ENCODE results near the gene RNPEP.

The RNPEP gene

DNA sequence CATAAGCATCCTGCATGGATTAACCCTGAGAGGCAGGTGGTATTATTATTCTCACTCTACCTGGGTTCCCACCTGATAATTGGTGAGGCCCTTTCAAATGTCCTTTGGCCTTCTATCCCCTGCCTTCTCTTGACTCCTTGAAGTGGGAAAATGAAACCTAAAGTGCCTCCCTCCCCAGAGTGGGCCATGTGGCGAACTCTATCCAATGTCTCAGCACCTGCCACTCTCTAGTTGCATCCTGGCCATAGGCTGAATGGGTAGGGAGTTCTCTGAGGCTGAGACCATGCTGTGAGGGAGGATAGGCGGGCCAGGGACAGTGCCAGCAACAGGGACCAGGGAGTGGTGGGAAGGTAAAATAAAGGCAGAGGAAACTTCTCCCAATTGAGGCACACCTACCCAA, 63.3 kb downstream of the RNPEP start:
- H2BK12ac ChIP-seq (ENCODE audit: low read length): no peak overlapping the region
- H3K4me1 ChIP-seq (ENCODE audit: control insufficient read depth in 1 of 2, insufficient read depth in 2 of 2, low read length in 2 of 2): peaks cover 7 to 14% of the 10 kb centered on the region in 2 experiments
- no peaks in the 10 kb centered on the region for H3K79me1 ChIP-seq (ENCODE audit: low read length)
- no peak overlapping the region for H2BK120ac ChIP-seq (ENCODE audit: insufficient read depth, low read length, poor library complexity)
- no peak overlapping the region for H4K12ac ChIP-seq (ENCODE audit: low read depth, low read length)
- H2AK5ac ChIP-seq (ENCODE audit: low read length): no peak overlapping the region
- no peaks in the 10 kb centered on the region for H3K27me3 ChIP-seq (ENCODE audit: insufficient read depth, low read length)
- H3K4ac ChIP-seq (ENCODE audit: low read depth, low read length): no peak overlapping the region
- H4K8ac ChIP-seq (ENCODE audit: low read depth, low read length): no peak overlapping the region
- DNase-seq: no peak
- H3K79me2 ChIP-seq (ENCODE audit: control insufficient read depth, insufficient read depth, low read length, poor library complexity): no peaks in the 10 kb centered on the region
- no CpG with 5 or more reads among the region's 2 CpGs for WGBS (ENCODE audit: extremely low coverage, insufficient coverage, insufficient read length)
- H3K9ac ChIP-seq (ENCODE audit: low read length): no peak overlapping the region
- H2AFZ ChIP-seq (ENCODE audit: insufficient read depth, low read length, poor library complexity): no peak overlapping the region
- no peak overlapping the region for H3K4me2 ChIP-seq (ENCODE audit: low read length)
- H2BK5ac ChIP-seq (ENCODE audit: low read depth, low read length, poor library complexity): no peak overlapping the region
- no peak overlapping the region for H3K14ac ChIP-seq (ENCODE audit: low read length)
- no peaks in the 10 kb centered on the region for H3K9me3 ChIP-seq (ENCODE audit: insufficient read depth, low read depth, low read length)
- H3K4me3 ChIP-seq (ENCODE audit: low read depth, low read length): no peak overlapping the region
- no peak overlapping the region for H3K23ac ChIP-seq (ENCODE audit: low read length)
- H3K18ac ChIP-seq (ENCODE audit: low read length): no peak overlapping the region
- no peak overlapping the region for H3K27ac ChIP-seq (ENCODE audit: low read depth, low read length)
- H3K36me3 ChIP-seq (ENCODE audit: control insufficient read depth in 1 of 2, insufficient read depth in 2 of 2, low read length in 2 of 2): no peaks in the 10 kb centered on the region
- no peak overlapping the region for H4K91ac ChIP-seq (ENCODE audit: low read depth, low read length)

DNA sequence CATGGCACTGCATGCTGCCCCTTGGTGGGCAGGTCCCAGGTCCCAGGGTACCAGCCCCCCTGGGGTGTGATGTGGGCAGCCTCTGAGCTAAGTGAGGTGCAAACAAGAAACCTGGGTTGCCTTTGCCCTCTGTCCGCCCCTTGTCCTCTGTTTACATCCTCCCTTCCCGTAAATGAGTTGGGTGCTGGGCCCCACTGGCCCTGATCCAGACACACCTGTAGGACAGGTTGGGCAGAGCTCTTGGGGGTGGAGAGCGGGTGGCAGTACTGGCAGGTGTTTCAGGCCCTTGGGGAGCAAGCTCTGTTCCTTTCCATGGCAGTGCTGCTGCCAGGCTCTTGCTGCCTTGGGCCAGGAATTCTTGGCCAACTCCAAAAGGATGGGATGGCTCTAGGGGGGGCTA, 63.8 kb downstream of the RNPEP start:
- H3K18ac ChIP-seq (ENCODE audit: low read length): no peak overlapping the region
- peak overlapping the region; percentile 23 for H4K8ac ChIP-seq (ENCODE audit: low read depth, low read length)
- no peaks in the 10 kb centered on the region for H3K36me3 ChIP-seq (ENCODE audit: control insufficient read depth in 1 of 2, insufficient read depth in 2 of 2, low read length in 2 of 2)
- no peaks in the 10 kb centered on the region for H3K79me2 ChIP-seq (ENCODE audit: control insufficient read depth, insufficient read depth, low read length, poor library complexity)
- H3K4me2 ChIP-seq (ENCODE audit: low read length): no peak overlapping the region
- H3K4me1 ChIP-seq (ENCODE audit: control insufficient read depth in 1 of 2, insufficient read depth in 2 of 2, low read length in 2 of 2): peaks cover 7 to 14% of the 10 kb centered on the region in 2 experiments
- no peak overlapping the region for H2BK12ac ChIP-seq (ENCODE audit: low read length)
- H3K4me3 ChIP-seq (ENCODE audit: low read depth, low read length): no peak overlapping the region
- no peak overlapping the region for H3K27ac ChIP-seq (ENCODE audit: low read depth, low read length)
- H4K91ac ChIP-seq (ENCODE audit: low read depth, low read length): no peak overlapping the region
- no peak overlapping the region for H2AFZ ChIP-seq (ENCODE audit: insufficient read depth, low read length, poor library complexity)
- H3K27me3 ChIP-seq (ENCODE audit: insufficient read depth, low read length): no peaks in the 10 kb centered on the region
- no peak overlapping the region for H2BK5ac ChIP-seq (ENCODE audit: low read depth, low read length, poor library complexity)
- no peaks in the 10 kb centered on the region for H3K79me1 ChIP-seq (ENCODE audit: low read length)
- peak in 1 of 2 donors; percentile 43 for DNase-seq
- peak overlapping the region; percentile 9 for H2BK120ac ChIP-seq (ENCODE audit: insufficient read depth, low read length, poor library complexity)
- WGBS (ENCODE audit: extremely low coverage, insufficient coverage, insufficient read length): no CpG with 5 or more reads among the region's 3 CpGs
- no peaks in the 10 kb centered on the region for H3K9me3 ChIP-seq (ENCODE audit: insufficient read depth, low read depth, low read length)
- no peak overlapping the region for H2AK5ac ChIP-seq (ENCODE audit: low read length)
- no peak overlapping the region for H4K12ac ChIP-seq (ENCODE audit: low read depth, low read length)
- no peak overlapping the region for H3K9ac ChIP-seq (ENCODE audit: low read length)
- H3K23ac ChIP-seq (ENCODE audit: low read length): no peak overlapping the region
- H3K4ac ChIP-seq (ENCODE audit: low read depth, low read length): no peak overlapping the region
- peak overlapping the region; percentile 17 for H3K14ac ChIP-seq (ENCODE audit: low read length)

DNA sequence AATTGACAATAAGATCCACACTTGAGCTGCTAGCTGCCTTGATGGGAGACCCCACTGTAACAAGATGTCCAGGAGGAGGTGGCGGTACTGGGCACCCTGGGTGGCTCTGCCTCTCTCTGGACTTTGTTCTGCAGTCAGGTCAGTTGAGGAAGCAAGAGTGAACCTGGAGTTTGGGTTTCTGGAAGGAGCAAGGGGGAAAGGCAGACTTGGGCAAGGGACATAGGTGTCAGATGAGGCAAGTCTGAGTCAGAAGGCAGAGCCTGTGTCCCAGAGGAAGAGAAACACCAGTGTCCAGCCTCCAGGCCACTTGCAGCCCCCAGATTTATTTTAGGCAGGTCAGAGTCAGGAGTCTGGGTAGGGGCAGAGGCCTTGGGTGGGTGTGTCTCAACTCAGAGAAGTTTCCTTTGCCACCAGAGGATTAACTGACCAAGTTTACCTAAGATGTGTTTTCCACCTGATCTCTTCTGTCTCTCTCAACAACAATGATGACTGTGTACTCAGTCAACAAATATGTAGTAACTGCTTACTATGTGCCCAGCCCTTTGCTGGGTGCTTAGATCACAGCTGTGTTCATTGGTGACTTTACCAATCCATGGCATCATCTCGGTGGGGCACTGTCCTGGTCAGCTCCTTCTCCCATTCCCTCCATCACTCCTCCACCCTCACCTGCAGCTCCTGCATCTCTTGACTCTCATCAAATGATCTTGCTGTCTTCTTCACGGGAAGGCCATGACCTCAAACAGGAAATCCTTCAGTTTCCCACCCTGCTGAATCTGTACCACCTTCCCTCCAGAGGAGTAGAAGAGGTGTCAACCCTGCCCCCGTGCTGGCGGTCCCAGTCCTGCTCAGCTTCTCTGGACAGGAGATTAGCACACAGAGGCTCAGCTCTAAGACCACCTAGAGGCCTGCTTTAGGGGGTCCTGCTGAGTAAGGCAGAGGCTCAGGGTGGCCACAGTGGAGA, 64.6 kb downstream of the RNPEP start:
- Histone ChIP-seq H2BK120ac (ENCODE audit: insufficient read depth, low read length, poor library complexity) (peak overlapping the region; percentile 9), H4K8ac (ENCODE audit: low read depth, low read length) (peak overlapping the region; percentile 23), H2AK5ac (ENCODE audit: low read length) (no peak overlapping the region), H3K4me2 (ENCODE audit: low read length) (no peak overlapping the region), H3K4me1 (ENCODE audit: control insufficient read depth in 1 of 2, insufficient read depth in 2 of 2, low read length in 2 of 2) (peaks cover 7 to 14% of the 10 kb centered on the region in 2 experiments), H3K18ac (ENCODE audit: low read length) (no peak overlapping the region), H3K36me3 (ENCODE audit: control insufficient read depth in 1 of 2, insufficient read depth in 2 of 2, low read length in 2 of 2) (no peaks in the 10 kb centered on the region), H3K4me3 (ENCODE audit: low read depth, low read length) (no peak overlapping the region), H4K91ac (ENCODE audit: low read depth, low read length) (no peak overlapping the region), H3K9me3 (ENCODE audit: insufficient read depth, low read depth, low read length) (no peaks in the 10 kb centered on the region), H3K4ac (ENCODE audit: low read depth, low read length) (no peak overlapping the region), H4K12ac (ENCODE audit: low read depth, low read length) (no peak overlapping the region), H2BK12ac (ENCODE audit: low read length) (no peak overlapping the region), H2BK5ac (ENCODE audit: low read depth, low read length, poor library complexity) (no peak overlapping the region), H3K14ac (ENCODE audit: low read length) (no peak overlapping the region), H3K27ac (ENCODE audit: low read depth, low read length) (no peak overlapping the region), H2AFZ (ENCODE audit: insufficient read depth, low read length, poor library complexity) (peak overlapping the region; percentile 3), H3K79me2 (ENCODE audit: control insufficient read depth, insufficient read depth, low read length, poor library complexity) (no peaks in the 10 kb centered on the region), H3K27me3 (ENCODE audit: insufficient read depth, low read length) (no peaks in the 10 kb centered on the region), H3K79me1 (ENCODE audit: low read length) (no peaks in the 10 kb centered on the region), H3K23ac (ENCODE audit: low read length) (no peak overlapping the region), H3K9ac (ENCODE audit: low read length) (no peak overlapping the region)
- DNase-seq: peak; percentile 27 to 57
- no CpG with 5 or more reads among the region's 5 CpGs for WGBS (ENCODE audit: extremely low coverage, insufficient coverage, insufficient read length)

- Histone ChIP-seq H2BK5ac (ENCODE audit: low read depth, low read length, poor library complexity) (no peak overlapping the region), H3K79me2 (ENCODE audit: control insufficient read depth, insufficient read depth, low read length, poor library complexity) (no peaks in the 10 kb centered on the region), H3K36me3 (ENCODE audit: control insufficient read depth in 1 of 2, insufficient read depth in 2 of 2, low read length in 2 of 2) (no peaks in the 10 kb centered on the region), H4K8ac (ENCODE audit: low read depth, low read length) (no peak overlapping the region), H2BK12ac (ENCODE audit: low read length) (no peak overlapping the region), H3K4ac (ENCODE audit: low read depth, low read length) (no peak overlapping the region), H3K79me1 (ENCODE audit: low read length) (no peaks in the 10 kb centered on the region), H3K4me2 (ENCODE audit: low read length) (no peak overlapping the region), H3K4me3 (ENCODE audit: low read depth, low read length) (no peak overlapping the region), H4K12ac (ENCODE audit: low read depth, low read length) (no peak overlapping the region), H2BK120ac (ENCODE audit: insufficient read depth, low read length, poor library complexity) (no peak overlapping the region), H2AFZ (ENCODE audit: insufficient read depth, low read length, poor library complexity) (no peak overlapping the region), H3K27me3 (ENCODE audit: insufficient read depth, low read length) (no peaks in the 10 kb centered on the region), H3K27ac (ENCODE audit: low read depth, low read length) (no peak overlapping the region), H3K14ac (ENCODE audit: low read length) (no peak overlapping the region), H2AK5ac (ENCODE audit: low read length) (no peak overlapping the region), H3K23ac (ENCODE audit: low read length) (no peak overlapping the region), H3K4me1 (ENCODE audit: control insufficient read depth in 1 of 2, insufficient read depth in 2 of 2, low read length in 2 of 2) (peaks cover 7 to 14% of the 10 kb centered on the region in 2 experiments), H3K9me3 (ENCODE audit: insufficient read depth, low read depth, low read length) (no peaks in the 10 kb centered on the region), H4K91ac (ENCODE audit: low read depth, low read length) (no peak overlapping the region), H3K9ac (ENCODE audit: low read length) (no peak overlapping the region), H3K18ac (ENCODE audit: low read length) (no peak overlapping the region)
- DNase-seq: no peak
- no CpG with 5 or more reads among the region's 4 CpGs for WGBS (ENCODE audit: extremely low coverage, insufficient coverage, insufficient read length)
Observed at GRCh38 chr1:202047977-202048376, 65.5 kb downstream of the RNPEP start.

Data from trophoblast cell (in vitro differentiated cells and primary cell).